ENCODE measurements around the gene TUSC2.
"Not testable (repeated sequence)": the region's sequence is repeated elsewhere in the genome, so short reads cannot be mapped to it uniquely, and the experiment has no call there.

The TUSC2 gene

DNA sequence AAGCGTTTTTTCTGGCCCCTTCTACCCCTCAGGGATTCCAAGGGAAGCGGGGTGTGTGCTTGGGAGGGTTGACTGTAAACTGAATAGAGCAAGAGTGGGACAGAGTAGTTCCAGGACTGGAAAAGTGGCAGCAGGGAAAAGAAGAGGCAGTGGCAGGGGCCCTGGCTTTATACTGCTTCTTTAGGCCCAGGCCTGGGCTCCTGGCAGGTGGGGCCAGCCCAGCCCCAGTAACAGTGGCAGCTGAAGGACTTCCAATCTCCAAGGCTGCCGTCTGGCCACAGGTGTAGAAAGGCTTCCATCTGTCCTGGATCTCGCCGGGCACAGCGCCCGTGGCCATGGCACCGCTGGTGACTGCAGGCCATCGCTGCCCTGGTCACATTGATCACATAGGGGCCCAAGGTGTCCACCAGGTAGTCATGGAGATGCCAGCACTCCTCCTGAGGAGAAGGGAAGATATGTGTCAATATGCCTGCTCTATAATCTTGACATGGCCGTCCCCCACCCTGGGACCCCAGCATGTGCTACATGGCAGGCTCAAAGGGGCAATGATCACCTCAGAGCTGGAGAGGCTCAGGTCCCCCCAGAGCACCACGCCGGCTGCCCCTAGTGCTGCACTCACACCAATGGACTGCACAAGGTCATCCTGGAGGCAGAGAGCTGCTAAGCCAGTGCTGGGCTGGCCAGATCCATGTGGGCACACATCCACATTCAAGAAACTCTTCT lies 34.8 kb downstream of the TUSC2 start:
- no peak for DNase-seq

DNA sequence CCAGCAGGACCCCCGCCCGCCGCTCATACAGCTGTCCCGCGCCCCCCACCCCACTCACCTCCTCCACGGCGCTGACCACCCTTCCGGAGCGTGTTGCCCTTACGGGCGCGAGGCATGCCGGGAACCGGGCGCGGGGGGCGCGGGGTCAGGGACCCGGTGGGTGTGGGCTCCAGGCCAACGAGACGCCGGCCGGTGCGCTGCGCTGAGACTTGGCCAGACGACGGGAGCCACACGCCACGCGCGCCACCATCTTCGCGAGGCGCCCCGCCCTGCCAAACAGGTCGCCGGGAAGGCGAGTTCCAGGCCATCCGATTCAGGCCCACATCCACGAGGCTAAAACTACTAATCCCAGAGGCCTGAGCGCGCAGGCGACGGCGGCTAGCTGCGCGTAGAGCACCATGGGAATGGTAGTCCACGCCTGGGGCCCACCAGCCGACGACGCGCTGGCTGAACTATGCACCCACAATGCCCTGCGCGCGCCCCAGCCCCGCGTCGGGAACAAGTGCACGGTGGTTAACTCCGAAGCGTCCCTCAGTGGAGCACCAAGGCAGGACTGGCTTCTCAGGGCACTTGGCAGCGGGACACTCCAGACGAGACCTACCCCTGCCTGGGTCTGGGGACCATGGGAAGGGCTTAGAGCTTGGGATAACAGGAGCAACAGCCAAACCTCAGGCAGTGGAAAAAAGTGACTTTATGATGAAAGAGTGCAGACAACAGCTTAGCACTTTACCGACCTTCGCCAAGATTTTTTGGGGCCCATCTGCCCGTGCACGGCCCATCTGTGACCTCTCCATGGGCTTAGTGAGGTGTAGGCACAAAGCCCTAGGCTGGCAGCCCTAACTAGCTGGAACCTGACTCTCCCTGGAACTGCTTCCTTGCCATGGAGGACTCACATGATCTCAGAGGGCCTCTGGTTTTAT lies 35.6 kb downstream of the TUSC2 start, which contains the start of gene IFRD2:
Gene IFRD2, minus strand, starts transcription at position 271 of the 920 bp plus-strand sequence. Its CDS starts 155 bp downstream, at position 116.
- peak; percentile 95 to 98 for DNase-seq

DNA sequence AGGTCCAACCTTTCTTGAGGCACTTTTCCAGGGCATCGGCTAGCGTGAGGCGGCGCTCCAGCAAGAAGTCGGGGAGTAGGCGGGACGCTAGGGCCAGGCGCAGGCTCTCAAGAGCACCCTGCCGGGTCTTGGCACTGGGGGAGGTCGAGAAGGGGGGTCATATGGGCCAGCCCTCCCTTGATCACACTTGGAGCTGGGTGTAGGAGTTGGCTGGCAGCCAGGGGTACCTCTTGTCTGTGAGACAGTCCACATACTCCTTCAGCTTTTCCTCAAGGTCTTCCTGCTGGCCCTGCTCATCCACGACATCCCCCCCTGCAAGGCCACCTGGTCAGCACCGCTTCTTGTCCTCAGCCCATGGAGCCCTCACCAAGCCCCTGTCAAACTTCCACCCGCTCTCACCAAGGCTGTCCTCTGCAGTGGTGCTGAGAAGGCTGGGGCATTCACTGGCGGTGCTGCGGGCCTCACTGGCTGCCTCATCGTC lies 37.8 kb downstream of the TUSC2 start:
- no peak for DNase-seq

GRCh38 chr3:50289130-50289529 lies 38.9 kb downstream of the TUSC2 start:
- DNase-seq: no peak

DNA sequence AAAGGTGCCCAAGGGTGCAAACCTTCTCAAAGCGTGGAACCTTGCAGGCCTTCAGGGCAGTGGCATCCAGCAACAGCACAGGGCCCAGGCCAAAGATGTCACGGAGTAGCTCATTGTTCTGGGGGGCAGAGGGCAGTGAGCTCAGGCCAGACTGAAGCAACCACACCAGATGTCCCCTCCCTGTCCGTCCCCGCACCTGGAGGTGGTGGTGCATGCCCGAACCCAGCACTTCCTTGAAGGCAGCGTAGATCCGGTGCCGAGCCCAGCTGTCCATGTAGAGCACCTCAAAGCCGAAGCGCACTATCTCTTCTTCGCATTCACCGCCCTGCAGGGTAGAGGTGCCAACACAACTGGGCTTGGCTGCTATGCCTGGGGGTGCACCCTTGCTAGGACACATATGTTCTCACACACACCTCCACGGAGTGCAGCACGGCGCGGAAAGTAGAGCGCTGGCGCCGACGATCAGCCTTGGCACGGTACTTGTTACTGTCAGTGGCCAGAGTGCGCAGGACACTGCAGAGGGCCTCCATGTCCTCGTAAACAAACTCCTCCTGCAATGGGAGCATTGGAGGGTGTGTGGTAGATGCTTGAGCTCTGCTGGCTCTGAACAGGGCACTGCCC lies 39.5 kb downstream of the TUSC2 start:
- DNase-seq: no peak

- no peak for DNase-seq
Observed at GRCh38 chr3:50287262-50287661, 40.8 kb downstream of the TUSC2 start.

DNA sequence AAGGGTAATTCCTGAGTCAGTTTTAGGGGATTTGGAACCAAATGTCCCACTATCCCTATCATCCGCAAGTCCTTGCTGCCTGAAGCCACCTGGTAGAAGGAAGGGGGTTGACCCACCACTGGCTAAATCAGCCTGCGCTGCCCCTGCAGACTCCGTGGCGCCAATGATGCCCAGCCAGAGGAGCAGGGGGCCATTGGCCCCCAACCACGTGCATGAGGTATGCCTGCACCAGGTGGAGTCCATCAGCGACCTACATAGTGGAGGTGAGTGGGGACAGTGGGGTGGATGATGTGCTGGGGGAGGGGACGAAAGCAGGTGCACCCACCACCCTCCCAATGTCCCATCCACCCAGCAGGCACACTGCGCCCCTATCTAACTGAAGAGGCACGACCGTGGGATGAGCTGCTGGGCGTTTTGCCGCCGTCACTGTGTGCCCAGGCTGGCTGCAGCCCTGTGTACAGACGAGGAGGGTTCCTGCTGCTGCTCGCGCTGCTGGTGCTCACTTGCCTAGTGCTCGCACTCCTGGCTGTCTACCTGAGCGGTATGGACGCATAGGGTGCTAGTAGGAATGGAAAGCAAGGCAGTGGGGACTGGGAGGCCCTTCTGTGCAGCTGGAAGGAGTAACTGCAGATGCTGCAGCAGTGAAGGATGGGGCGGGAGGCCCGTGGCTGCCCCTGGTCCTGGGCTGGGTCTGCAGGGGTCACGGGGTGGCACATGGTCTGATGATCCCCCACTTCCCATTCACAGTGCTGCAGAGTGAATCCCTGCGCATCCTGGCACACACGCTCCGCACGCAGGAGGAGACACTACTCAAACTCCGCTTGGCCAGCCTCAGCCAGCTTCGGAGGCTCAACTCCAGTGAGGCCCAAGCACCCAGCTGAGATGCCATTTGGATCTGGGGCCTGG lies 41.4 kb downstream of the TUSC2 start:
- no peak for DNase-seq

DNA sequence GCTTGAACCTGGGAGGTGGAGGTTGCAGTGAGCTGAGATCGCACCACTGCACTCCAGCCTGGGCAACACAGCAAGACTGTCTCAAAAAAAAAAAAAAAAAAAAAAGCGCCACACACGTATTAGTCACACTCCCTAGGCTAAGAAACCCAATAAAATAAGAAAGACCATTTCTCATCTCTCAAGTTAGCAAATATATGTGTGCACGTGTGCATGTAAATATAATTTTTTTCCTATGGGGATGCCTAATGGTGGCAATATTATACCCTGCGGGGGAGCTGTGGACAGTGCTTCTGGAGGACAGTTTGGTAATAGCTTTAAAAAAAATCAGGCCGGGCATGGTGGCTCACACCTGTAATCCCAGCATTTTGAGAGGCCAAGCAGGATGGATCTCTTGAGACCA lies 43.9 kb downstream of the TUSC2 start:
- not testable (repeated sequence) for DNase-seq

DNA sequence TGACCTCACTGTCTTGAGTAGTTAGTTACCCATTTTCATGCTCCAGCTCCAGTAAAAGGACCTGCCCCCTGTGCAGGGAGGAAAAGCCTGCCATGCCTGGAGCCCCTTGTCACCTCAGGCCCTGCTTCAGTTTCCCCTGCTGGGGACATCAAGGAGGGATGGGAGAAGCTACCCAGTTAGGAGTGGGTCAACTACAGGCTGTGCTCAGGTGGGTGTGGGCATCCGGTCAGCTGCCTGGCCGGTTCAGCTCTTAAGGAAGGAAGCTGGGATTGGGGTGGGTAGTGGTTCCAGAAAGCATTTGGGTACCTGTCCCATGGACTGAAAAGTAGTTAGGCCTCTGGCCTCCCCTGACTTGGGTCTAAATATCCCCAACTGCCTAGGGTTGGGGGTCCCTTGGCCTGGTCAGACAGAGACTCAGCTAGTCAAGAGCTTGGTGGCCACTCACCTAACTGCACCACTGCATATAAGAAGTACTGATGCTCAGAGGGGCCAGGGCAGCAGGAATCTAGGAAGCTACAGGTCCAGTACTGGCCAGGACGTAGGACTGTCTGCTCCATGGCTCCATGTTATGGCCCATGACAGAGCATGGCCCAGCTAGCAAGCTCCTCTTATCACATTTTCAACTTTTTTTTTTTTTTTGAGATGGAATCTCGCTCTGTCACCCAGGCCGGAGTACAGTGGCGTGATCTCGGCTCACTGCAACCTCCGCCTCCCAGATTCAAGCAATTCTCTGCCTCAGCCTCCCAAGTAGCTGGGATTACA lies 48.6 kb downstream of the TUSC2 start:
- DNase-seq: no peak

DNA sequence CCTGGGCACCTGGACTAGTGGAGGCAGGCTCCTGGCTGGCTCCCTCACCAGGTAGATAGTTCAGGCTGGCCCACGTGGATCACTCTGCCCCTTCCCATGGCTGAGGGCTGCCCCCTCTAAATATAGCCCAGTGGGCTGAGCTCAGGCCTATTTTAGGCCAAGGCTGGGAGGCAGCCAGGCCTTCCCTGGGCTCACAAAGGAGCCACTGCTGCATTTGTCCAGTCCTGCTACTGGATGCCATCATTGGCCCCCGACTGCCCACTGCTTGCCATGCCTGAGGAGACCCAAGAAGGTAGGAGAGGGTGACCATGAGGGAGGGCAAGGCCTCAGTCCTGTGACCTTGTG lies 49.2 kb downstream of the TUSC2 start, which contains the start of gene LSMEM2:
Gene LSMEM2, plus strand, starts transcription at position 208 of the 345 bp plus-strand sequence. Its CDS starts 27 bp downstream, at position 235.
- no peak for DNase-seq

- DNase-seq: no peak
Observed at GRCh38 chr3:50278123-50278879, 49.7 kb downstream of the TUSC2 start.

DNA sequence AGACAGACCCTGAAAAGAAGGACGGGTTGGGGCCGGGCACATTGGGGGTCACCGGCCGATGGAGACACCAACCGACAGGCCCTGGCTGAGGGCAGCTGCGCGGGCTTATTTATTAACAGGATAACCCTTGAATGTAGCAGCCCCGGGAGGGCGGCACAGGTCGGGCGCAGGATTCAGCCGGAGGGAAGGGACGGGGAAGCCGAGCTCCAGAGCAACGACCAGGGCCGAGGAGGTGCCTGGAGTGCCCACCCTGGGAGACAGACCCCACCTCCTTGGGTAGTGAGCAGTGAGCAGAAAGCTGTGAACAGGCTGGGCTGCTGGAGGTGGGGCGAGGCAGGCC lies 51.3 kb downstream of the TUSC2 start:
- DNase-seq: no peak

GRCh38 chr3:50275996-50276761 lies 51.8 kb downstream of the TUSC2 start:
- no peak for DNase-seq

GRCh38 chr3:50275141-50275995 lies 52.7 kb downstream of the TUSC2 start:
- DNase-seq: no peak

Measured in SHP77 (cell line).